Measurements from ENCODE around the gene ZP3.
"Not testable (repeated sequence)": the region's sequence is repeated elsewhere in the genome, so short reads cannot be mapped to it uniquely, and the experiment has no call there.

GRCh38 chr7:76480403-76481253, 55.9 kb downstream of the ZP3 start:
- TF ChIP-seq FOXK2 (IDR thresholded peaks at IDR 0.05); FOXM1 (IDR thresholded peaks at IDR 0.05; ENCODE audit: borderline replicate concordance); L3MBTL2 (conservative IDR thresholded peaks at IDR 0.05); SP1 (IDR thresholded peaks at IDR 0.05); ZNF384 (IDR thresholded peaks at IDR 0.05); CTBP1 (IDR thresholded peaks at IDR 0.05; ENCODE audit: borderline replicate concordance); TARDBP (IDR thresholded peaks at IDR 0.05); NFRKB (IDR thresholded peaks at IDR 0.05): not testable (repeated sequence)

Data from HEK293T (cell line).